ENCODE results near the gene SLC35G4. TPM values are rescaled to one million over a fixed set of nuclear protein-coding genes. Genes with fewer than 3 reads are reported as not detected.
"Not testable (repeated sequence)": the region's sequence is repeated elsewhere in the genome, so short reads cannot be mapped to it uniquely, and the experiment has no call there.

The SLC35G4 gene
- total RNA-seq, 1 donor from 2014 or later = not detected

GRCh38 chr18:11607906-11608305 lies 1.5 kb upstream of the SLC35G4 start:
- no peaks in the 10 kb centered on the region for H3K36me3 Mint-ChIP-seq (ENCODE audit: unreplicated experiment)
- peaks cover 2% of the 10 kb centered on the region for H3K4me1 Mint-ChIP-seq (ENCODE audit: low read depth, unreplicated experiment)
- TF ChIP-seq CTCF (IDR thresholded peaks at IDR 0.05; ENCODE audit: partially characterized antibody, unreplicated experiment) = no peak
- H3K4me3 Mint-ChIP-seq (ENCODE audit: unreplicated experiment) = no peak overlapping the region
- H3K27ac Mint-ChIP-seq (ENCODE audit: unreplicated experiment) = no peak overlapping the region
- DNase-seq = no peak
- H3K9me3 Mint-ChIP-seq (ENCODE audit: unreplicated experiment) = no peaks in the 10 kb centered on the region
- H3K27me3 Mint-ChIP-seq (ENCODE audit: unreplicated experiment) = no peaks in the 10 kb centered on the region

- not testable (repeated sequence) for H3K27me3 Mint-ChIP-seq (ENCODE audit: unreplicated experiment); H3K4me1 Mint-ChIP-seq (ENCODE audit: low read depth, unreplicated experiment); DNase-seq
Observed at GRCh38 chr18:11608618-11609017, 778 bp upstream of the SLC35G4 start.

GRCh38 chr18:11613073-11613472 lies 3.7 kb downstream of the SLC35G4 start:
- H3K27me3 Mint-ChIP-seq (ENCODE audit: unreplicated experiment); DNase-seq; H3K27ac Mint-ChIP-seq (ENCODE audit: unreplicated experiment); H3K4me3 Mint-ChIP-seq (ENCODE audit: unreplicated experiment); H3K36me3 Mint-ChIP-seq (ENCODE audit: unreplicated experiment); H3K4me1 Mint-ChIP-seq (ENCODE audit: low read depth, unreplicated experiment); H3K9me3 Mint-ChIP-seq (ENCODE audit: unreplicated experiment): not testable (repeated sequence)

More at GRCh38 chr18:11608618-11609017, 778 bp upstream of the SLC35G4 start:
- peak overlapping the region; percentile 19 for H3K27ac Mint-ChIP-seq (ENCODE audit: unreplicated experiment)
- H3K36me3 Mint-ChIP-seq (ENCODE audit: unreplicated experiment); H3K9me3 Mint-ChIP-seq (ENCODE audit: unreplicated experiment); H3K4me3 Mint-ChIP-seq (ENCODE audit: unreplicated experiment): not testable (repeated sequence)

- H3K27ac Mint-ChIP-seq (ENCODE audit: unreplicated experiment); H3K36me3 Mint-ChIP-seq (ENCODE audit: unreplicated experiment); H3K9me3 Mint-ChIP-seq (ENCODE audit: unreplicated experiment); DNase-seq; H3K27me3 Mint-ChIP-seq (ENCODE audit: unreplicated experiment); H3K4me3 Mint-ChIP-seq (ENCODE audit: unreplicated experiment); H3K4me1 Mint-ChIP-seq (ENCODE audit: low read depth, unreplicated experiment): not testable (repeated sequence)
Observed at GRCh38 chr18:11613611-11614010, 4.2 kb downstream of the SLC35G4 start.

- H3K27me3 Mint-ChIP-seq (ENCODE audit: unreplicated experiment); H3K4me1 Mint-ChIP-seq (ENCODE audit: low read depth, unreplicated experiment); H3K36me3 Mint-ChIP-seq (ENCODE audit: unreplicated experiment); DNase-seq; H3K27ac Mint-ChIP-seq (ENCODE audit: unreplicated experiment); H3K9me3 Mint-ChIP-seq (ENCODE audit: unreplicated experiment); H3K4me3 Mint-ChIP-seq (ENCODE audit: unreplicated experiment): not testable (repeated sequence)
Observed at GRCh38 chr18:11614042-11614441, 4.6 kb downstream of the SLC35G4 start.

GRCh38 chr18:11614981-11615380 lies 5.6 kb downstream of the SLC35G4 start:
- not testable (repeated sequence) for H3K4me1 Mint-ChIP-seq (ENCODE audit: low read depth, unreplicated experiment); H3K36me3 Mint-ChIP-seq (ENCODE audit: unreplicated experiment); H3K27ac Mint-ChIP-seq (ENCODE audit: unreplicated experiment); H3K9me3 Mint-ChIP-seq (ENCODE audit: unreplicated experiment); H3K4me3 Mint-ChIP-seq (ENCODE audit: unreplicated experiment); H3K27me3 Mint-ChIP-seq (ENCODE audit: unreplicated experiment); DNase-seq

GRCh38 chr18:11647310-11647709 lies 37.9 kb downstream of the SLC35G4 start:
- not testable (repeated sequence) for H3K4me3 Mint-ChIP-seq (ENCODE audit: unreplicated experiment); H3K27me3 Mint-ChIP-seq (ENCODE audit: unreplicated experiment); H3K27ac Mint-ChIP-seq (ENCODE audit: unreplicated experiment); H3K4me1 Mint-ChIP-seq (ENCODE audit: low read depth, unreplicated experiment); H3K9me3 Mint-ChIP-seq (ENCODE audit: unreplicated experiment); DNase-seq; H3K36me3 Mint-ChIP-seq (ENCODE audit: unreplicated experiment)

- H3K36me3 Mint-ChIP-seq (ENCODE audit: unreplicated experiment); DNase-seq; H3K4me1 Mint-ChIP-seq (ENCODE audit: low read depth, unreplicated experiment); H3K4me3 Mint-ChIP-seq (ENCODE audit: unreplicated experiment); H3K27me3 Mint-ChIP-seq (ENCODE audit: unreplicated experiment); H3K27ac Mint-ChIP-seq (ENCODE audit: unreplicated experiment); H3K9me3 Mint-ChIP-seq (ENCODE audit: unreplicated experiment): not testable (repeated sequence)
Observed at GRCh38 chr18:11647804-11648203, 38.4 kb downstream of the SLC35G4 start.

GRCh38 chr18:11649839-11650238 lies 40.4 kb downstream of the SLC35G4 start:
- no peak for DNase-seq
- no peaks in the 10 kb centered on the region for H3K4me1 Mint-ChIP-seq (ENCODE audit: low read depth, unreplicated experiment)
- no peak overlapping the region for H3K27ac Mint-ChIP-seq (ENCODE audit: unreplicated experiment)
- H3K4me3 Mint-ChIP-seq (ENCODE audit: unreplicated experiment) = no peak overlapping the region
- peaks cover 9% of the 10 kb centered on the region for H3K36me3 Mint-ChIP-seq (ENCODE audit: unreplicated experiment)
- no peak for TF ChIP-seq CTCF (IDR thresholded peaks at IDR 0.05; ENCODE audit: partially characterized antibody, unreplicated experiment)
- no peaks in the 10 kb centered on the region for H3K9me3 Mint-ChIP-seq (ENCODE audit: unreplicated experiment)
- H3K27me3 Mint-ChIP-seq (ENCODE audit: unreplicated experiment) = peaks cover 1% of the 10 kb centered on the region

Data from glutamatergic neuron (in vitro differentiated cells).